ENCODE measurements around the gene RPL34.

GRCh38 chr4:108637856-108638255 is 17.5 kb downstream of the RPL34 start:
- TF ChIP-seq CTCF (IDR thresholded peaks at IDR 0.05; ENCODE audit: low read depth, low read length) (no peak), POLR2A (IDR thresholded peaks at IDR 0.05; ENCODE audit: extremely low read depth, insufficient read length) (no peak), MAX (IDR thresholded peaks at IDR 0.05; ENCODE audit: low read depth, low read length) (no peak), MYC (IDR thresholded peaks at IDR 0.05; ENCODE audit: low read depth, low read length) (no peak)
